ENCODE results near the gene LGALS1.
"Not testable (repeated sequence)": the region's sequence is repeated elsewhere in the genome, so short reads cannot be mapped to it uniquely, and the experiment has no call there.

The LGALS1 gene

GRCh38 chr22:37692627-37693285 is 17.3 kb downstream of the LGALS1 start:
- no peak for DNase-seq

DNA sequence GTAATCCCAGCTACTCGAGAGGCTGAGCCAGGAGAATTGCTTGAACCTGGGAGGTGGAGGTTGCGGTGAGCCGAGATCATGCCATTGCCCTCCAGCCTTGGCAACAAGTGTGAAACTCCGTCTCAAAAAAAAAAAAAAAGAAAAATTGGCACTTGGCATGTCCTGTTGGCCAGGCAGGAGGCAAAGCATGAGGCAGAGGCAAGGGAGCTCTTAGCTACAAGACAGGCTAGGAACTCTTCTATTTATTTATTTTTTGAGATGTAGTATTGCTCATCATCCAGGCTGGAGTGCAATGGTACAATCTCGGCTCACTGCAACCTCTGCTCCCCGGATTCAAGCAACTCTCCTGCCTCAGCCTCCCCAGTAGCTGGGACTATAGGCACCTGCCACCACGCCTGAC is 18.7 kb downstream of the LGALS1 start:
- DNase-seq, result not testable (repeated sequence)

DNA sequence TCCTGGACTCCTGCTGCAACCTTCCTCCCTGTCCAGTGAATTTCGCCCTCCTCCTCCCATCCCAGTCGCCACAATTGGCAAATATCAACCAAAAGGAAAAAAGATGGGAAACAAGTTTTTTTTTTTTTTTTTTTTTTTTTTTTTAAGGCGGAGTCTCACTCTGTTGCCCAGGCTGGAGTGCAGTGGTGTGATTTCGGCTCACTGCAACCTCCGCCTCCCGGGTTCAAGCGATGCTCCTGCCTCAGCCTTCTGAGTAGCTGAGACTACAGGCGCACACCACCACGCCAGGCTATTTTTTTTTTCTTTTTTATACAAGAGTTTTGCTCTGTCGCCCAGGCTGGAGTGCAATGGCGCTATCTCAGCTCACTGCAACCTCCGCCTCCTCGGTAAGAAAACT is 20.8 kb downstream of the LGALS1 start:
- not testable (repeated sequence) for DNase-seq

GRCh38 chr22:37696657-37697537 is 21.5 kb downstream of the LGALS1 start, which contains the start of gene TRIOBP:
Gene TRIOBP, plus strand, starts transcription at chr22:37697048. Its CDS starts 4,318 bp downstream, at chr22:37701366.
- DNase-seq, result peak; percentile 89

GRCh38 chr22:37697538-37697835 is 22.1 kb downstream of the LGALS1 start:
- DNase-seq, result peak; percentile 2

GRCh38 chr22:37701141-37701786 is 25.8 kb downstream of the LGALS1 start:
- DNase-seq, result no peak

DNA sequence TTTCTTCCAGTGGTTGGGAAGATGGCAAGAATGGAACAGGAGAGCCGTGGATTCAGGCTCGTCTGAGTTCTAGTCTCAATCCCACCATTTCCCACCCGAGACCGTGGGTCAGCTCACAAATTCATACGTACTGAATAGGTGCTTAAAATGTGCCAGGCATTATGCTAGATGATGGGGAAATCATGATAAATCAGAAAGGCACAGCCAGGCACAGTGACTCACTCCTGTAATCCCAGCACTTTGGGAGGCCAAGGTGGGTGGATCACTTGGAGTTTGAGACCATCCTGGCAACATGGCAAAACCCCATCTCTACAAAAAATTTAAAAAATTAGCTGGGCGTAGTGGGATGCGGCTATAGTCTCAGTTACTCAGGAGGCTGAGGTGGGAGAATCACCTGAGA is 28.5 kb downstream of the LGALS1 start:
- DNase-seq, result no peak

GRCh38 chr22:37704645-37705044 is 29.2 kb downstream of the LGALS1 start:
- DNase-seq, result no peak

DNA sequence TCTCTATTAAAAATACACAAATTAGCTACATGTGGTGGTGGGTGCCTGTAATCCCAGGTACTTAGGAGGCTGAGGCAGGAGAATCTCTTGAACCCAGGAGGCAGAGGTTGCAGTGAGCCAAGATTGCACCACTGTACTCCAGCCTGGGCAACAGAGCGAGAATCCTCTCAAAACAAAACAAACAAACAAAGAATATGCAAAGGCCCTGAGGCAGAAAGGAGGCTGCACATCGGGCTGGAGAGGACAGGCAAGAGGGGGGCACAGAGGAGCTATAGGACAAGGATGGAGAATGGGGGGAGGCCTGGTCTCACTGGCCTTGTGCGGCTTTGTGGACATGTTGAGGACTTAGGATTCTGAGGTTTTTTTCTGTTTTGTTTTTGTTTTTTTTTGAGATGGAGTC is 29.8 kb downstream of the LGALS1 start:
- no peak for DNase-seq

GRCh38 chr22:37708580-37709444 is 33.4 kb downstream of the LGALS1 start:
- DNase-seq, result no peak

DNA sequence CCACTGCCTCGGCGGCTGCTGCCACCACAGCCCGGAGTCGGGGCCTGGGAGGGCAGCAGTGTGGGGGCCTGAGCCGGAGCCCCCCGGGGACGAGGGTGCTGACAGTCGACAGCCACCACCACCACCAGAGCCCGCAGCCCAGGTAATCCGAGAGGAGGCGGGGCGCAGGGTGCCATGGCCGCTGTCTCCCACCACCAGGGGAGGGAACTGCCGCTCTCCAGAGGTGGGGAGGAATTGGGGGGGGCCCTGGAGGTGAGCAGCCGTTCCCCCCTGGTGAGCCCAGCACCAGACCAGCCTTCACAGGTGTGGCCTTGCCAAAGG is 34.0 kb downstream of the LGALS1 start:
- no peak for DNase-seq

DNA sequence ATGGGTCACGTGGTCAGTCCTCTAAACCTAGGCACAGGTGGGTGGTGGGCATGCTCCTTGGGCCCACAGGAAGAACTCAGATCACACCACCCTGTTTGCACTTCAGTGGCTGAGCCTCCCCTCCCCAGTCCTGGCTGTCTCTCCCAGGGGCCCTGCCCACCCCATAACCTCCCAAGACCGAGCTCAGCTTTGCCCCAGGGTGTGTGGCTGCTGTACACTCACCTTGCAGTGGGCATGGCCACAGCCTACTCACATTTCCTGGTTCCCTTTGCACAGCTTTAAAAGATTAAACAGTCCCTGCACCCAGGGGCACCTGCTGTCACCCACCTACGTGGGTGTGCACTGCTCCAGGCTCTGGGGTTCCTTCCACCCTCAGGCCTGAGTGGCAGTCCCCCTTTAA is 35.2 kb downstream of the LGALS1 start:
- no peak for DNase-seq

GRCh38 chr22:37711490-37711889 is 36.1 kb downstream of the LGALS1 start:
- no peak for DNase-seq

DNA sequence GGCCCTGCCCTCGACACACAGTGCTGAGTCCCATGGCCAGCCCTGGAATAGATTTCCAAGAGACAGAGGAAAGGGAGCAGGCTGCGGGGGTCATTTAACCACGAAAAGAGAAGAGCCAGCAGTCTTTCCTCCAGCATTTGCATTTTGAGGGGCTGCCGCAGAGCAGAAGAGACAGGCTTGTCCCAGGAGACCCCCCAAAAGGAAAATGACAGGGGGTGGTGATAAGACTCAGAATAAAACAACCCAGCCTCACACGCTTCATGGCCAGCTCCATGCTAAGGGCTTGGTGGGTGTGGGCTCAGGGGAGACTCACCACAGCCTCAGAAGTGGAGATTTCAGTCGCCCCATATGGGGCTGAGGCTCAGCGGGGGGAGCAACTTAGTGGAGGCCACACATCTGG is 38.3 kb downstream of the LGALS1 start:
- no peak for DNase-seq

GRCh38 chr22:37714634-37715033 is 39.2 kb downstream of the LGALS1 start:
- DNase-seq, result no peak

GRCh38 chr22:37715760-37716159 is 40.3 kb downstream of the LGALS1 start:
- DNase-seq, result no peak

DNA sequence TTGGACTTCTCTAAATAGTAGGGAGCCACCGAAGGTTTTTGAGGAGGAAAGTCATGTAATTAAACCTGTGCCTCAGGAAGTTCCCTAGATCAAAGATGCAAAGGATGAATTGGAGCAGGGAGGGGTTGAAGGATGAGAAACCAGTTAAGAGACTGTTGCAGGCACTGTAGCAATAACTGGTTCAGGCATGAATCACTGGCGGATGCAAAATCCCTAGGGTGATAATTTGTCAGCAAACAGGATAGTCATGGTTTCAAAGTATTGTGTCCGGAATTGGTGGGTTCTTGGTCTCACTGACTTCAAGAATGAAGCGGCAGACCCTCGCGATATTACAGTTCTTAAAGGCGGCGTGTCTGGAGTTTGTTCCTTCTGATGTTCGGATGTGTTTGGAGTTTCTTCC is 41.3 kb downstream of the LGALS1 start:
- no peak for DNase-seq

DNA sequence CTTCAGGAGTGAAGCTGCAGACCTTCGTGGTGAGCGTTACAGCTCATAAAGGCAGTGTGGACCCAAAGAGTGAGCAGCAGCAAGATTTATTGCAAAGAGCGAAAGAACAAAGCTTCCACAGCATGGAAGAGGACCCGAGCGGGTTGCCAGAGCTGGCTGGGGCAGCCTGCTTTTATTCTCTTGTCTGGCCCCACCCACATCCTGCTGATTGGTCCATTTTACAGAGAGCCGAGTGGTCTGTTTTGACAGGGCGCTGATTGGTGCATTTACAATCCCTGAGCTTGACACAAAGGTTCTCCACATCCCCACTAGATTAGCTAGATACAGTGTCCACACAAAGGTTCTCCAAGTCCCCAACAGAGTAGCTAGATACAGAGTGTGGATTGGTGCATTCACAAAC is 41.8 kb downstream of the LGALS1 start:
- DNase-seq, result not testable (repeated sequence)

DNA sequence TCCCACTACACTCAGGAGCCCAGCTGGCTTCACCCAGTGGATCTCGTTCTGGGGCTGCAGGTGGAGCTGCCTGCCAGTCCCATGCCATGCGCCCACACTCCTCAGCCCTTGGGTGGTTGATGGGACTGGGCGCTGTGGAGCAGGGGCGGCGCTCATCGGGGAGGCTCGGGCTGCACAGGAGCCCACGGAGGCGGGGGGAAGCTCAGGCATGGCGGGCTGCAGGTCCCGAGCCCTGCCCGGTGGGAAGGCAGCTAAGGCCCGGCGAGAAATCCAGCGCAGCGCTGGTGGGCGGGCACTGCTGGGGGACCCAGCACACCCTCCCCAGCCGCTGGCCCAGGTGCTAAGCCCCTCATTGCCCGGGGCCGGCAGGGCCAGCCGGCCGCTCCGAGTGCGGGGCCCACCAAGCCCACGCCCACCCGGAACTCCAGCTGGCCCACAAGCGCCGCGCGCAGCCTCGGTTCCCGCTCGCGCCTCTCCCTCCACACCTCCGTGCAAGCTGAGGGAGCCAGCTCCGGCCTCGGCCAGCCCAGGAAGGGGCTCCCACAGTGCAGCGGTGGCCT is 42.4 kb downstream of the LGALS1 start:
- not testable (repeated sequence) for DNase-seq

GRCh38 chr22:37725551-37726240 is 50.3 kb downstream of the LGALS1 start:
- DNase-seq, result no peak

DNA sequence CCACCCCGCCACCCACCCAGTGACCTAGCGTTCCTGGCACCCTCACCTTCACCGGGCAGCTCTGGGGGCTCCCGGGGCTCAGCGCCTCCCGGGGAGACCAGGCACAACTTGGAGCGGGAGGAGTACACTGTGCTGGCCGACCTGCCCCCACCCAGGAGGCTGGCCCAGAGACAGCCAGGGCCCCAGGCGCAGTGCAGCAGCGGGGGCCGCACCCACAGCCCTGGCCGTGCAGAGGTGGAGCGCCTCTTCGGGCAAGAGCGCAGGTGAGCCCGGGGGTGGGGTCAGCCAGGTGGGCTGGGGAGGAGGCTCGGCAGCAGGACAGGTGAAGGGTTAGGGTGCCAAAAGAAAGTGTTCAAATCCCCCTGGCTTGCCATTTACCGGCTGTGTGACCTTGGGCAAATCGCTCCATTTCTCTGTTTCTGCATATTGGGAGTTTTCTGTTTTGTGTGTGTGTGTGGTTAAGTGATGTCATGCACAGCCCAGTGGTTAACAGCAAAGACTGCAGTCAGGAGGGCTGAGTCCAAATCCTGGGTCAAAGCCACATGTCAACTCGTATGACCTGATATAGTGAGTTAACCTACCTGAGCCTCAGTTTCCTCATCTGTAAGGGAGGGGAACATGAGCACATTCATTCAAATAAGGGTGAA is 50.9 kb downstream of the LGALS1 start:
- no peak for DNase-seq

- no peak for DNase-seq
Observed at GRCh38 chr22:37728620-37729019, 53.2 kb downstream of the LGALS1 start.

Data from DMS79 treated with DMSO at 0.1 percent for 48 hours (cell line).